Esophagus squamous epithelium (tissue), 5 donors: ENCODE measurements around the gene DLG5. TPM values are rescaled to one million over a fixed set of nuclear protein-coding genes. Genes with fewer than 3 reads are reported as not detected.

Experiments
- DNase-seq: peaks from one replicate; lab custom pipeline; 2025; lab: John Stamatoyannopoulos, UW
- H3K27ac ChIP-seq, 4 donors: fragments of 200-600 bp; sonication (generic); one replicate each; pipeline ENCODE4 v1.5.1; 2016 to 2019; ENCODE audit warnings: mild to moderate bottlenecking in 1 of 4
- H3K27me3 ChIP-seq, 4 donors: fragments of 200-600 bp; sonication (generic); 1 replicate in 3 of 4; 2 replicates in 1 of 4; pipeline versions ENCODE4 v1.5.1 to v1.6.0; 2017 to 2021; ENCODE audit warnings: antibody characterized with exemption in 1 of 4
- H3K36me3 ChIP-seq, 3 donors: fragments of 200-600 bp; sonication (generic); one replicate each; pipeline ENCODE4 v1.5.1; 2016 to 2019
- H3K4me1 ChIP-seq, 3 donors: fragments of 200-600 bp; sonication (generic); one replicate each; pipeline ENCODE4 v1.5.1; 2017 to 2019
- H3K4me3 ChIP-seq, 4 donors: fragments of 200-600 bp; sonication (generic); 1 replicate in 3 of 4; 2 replicates in 1 of 4; pipeline ENCODE4 v1.5.1; 2016 to 2019; ENCODE audit warnings: mild to moderate bottlenecking in 2 of 4, moderate library complexity in 1 of 4
- H3K9me3 ChIP-seq, 3 donors: fragments of 200-600 bp; sonication (generic); one replicate each; pipeline ENCODE4 v1.5.1; 2016 to 2019
- POLR2A ChIP-seq, 4 donors: fragments of 450-650 bp; IDR thresholded peaks; one replicate each; pipeline ENCODE4 v1.6.1; 2017; ENCODE audit warnings: antibody characterized with exemption in 4 of 4, mild to moderate bottlenecking in 4 of 4, moderate library complexity in 3 of 4
- WGBS, 2 donors: methylation state at CpG; one replicate each; pipeline ENCODE4 v1.1.5; 2018; 5-methylcytosine and 5-hydroxymethylcytosine counted together
- intact Hi-C: fragments of 100-400 bp; cut with DNase I; formaldehyde crosslinking; loops from one replicate; pipeline ENCODE4 v1.15.0; 2022
- total RNA-seq, 4 donors: library from RNA; depleted of rRNA; stranded (reverse); fragments of >200 nt; gene quantifications; one replicate each; pipeline ENCODE4 v1.1.0, GENCODE V29; 2016
- TF ChIP-seq, protein P1 (sequence below), 6 experiments: fragments of 450-650 bp in 4 of 6; fragments of 200-600 bp in 2 of 6; sonication (generic) in 2 of 6; IDR thresholded peaks; one replicate each; pipeline ENCODE4 v1.5.1; 2016 to 2019; ENCODE audit warnings: antibody characterized with exemption in 6 of 6, mild to moderate bottlenecking in 4 of 6, moderate library complexity in 4 of 6
- donor health status: DM: yes; HTN: yes; CAD: no.

The DLG5 gene
- total RNA-seq, 4 donors from 2014 or later, result 34.1 to 50.9 (median 41.3) TPM

DNA sequence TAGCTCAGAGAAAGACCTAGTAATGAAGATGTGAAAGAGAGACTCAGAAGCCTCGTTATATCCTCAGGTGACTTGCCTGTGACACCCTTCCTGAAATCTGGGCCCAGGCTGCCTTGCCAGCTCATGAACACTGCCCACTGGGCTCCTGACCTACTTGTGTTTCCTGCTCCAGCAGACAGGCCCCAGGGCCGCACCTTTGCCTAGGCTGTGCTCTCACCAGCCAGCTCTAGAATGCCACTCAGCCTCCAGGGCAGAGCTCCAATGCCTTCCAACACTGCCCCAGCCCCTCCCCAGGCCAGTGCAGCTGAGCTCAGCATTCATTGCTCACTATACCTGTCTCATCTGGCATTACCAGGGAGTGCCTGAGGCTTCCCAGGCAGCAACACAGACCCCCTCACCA, 94.3 kb downstream of the DLG5 start:
- no peak for DNase-seq
- TF ChIP-seq POLR2A (IDR thresholded peaks at IDR 0.05), result no peak
- TF ChIP-seq, protein P1, sequence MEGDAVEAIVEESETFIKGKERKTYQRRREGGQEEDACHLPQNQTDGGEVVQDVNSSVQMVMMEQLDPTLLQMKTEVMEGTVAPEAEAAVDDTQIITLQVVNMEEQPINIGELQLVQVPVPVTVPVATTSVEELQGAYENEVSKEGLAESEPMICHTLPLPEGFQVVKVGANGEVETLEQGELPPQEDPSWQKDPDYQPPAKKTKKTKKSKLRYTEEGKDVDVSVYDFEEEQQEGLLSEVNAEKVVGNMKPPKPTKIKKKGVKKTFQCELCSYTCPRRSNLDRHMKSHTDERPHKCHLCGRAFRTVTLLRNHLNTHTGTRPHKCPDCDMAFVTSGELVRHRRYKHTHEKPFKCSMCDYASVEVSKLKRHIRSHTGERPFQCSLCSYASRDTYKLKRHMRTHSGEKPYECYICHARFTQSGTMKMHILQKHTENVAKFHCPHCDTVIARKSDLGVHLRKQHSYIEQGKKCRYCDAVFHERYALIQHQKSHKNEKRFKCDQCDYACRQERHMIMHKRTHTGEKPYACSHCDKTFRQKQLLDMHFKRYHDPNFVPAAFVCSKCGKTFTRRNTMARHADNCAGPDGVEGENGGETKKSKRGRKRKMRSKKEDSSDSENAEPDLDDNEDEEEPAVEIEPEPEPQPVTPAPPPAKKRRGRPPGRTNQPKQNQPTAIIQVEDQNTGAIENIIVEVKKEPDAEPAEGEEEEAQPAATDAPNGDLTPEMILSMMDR (IDR thresholded peaks at IDR 0.05), result no peak
- no peaks in the 10 kb centered on the region for H3K9me3 ChIP-seq
- H3K4me3 ChIP-seq, result no peak overlapping the region
- H3K27ac ChIP-seq, result peak overlapping the region in 2 of 4 donors; percentile 10 to 16
- WGBS, 2 donors, result 42 to 70% methylated on average over 1 of the region's 2 CpGs
- intact Hi-C loops, result no loop called here
- peaks cover 0 to 26% (median 0%) of the 10 kb centered on the region in 3 donors for H3K4me1 ChIP-seq
- H3K36me3 ChIP-seq, result peaks cover 24 to 90% (median 35%) of the 10 kb centered on the region in 3 donors
- H3K27me3 ChIP-seq, result no peaks in the 10 kb centered on the region

- Histone ChIP-seq H3K27ac (no peak overlapping the region), H3K4me1 (peaks cover 0 to 13% (median 0%) of the 10 kb centered on the region in 3 donors), H3K36me3 (peaks cover 22 to 98% (median 23%) of the 10 kb centered on the region in 3 donors), H3K9me3 (no peaks in the 10 kb centered on the region), H3K27me3 (no peaks in the 10 kb centered on the region), H3K4me3 (no peak overlapping the region)
- intact Hi-C loops, result loop anchor here (5.0 kb wide), 1 partner anchor 193 kb away; no protein-coding TSS in a partner anchor
- DNase-seq, result no peak
- 89 to 93% methylated on average over 5 to 7 of the region's 10 CpGs for WGBS, 2 donors
- TF ChIP-seq, protein P1 (IDR thresholded peaks at IDR 0.05), result no peak
- TF ChIP-seq POLR2A (IDR thresholded peaks at IDR 0.05), result no peak
Measured at GRCh38 chr10:77829356-77829755, 97.2 kb downstream of the DLG5 start.

DNA sequence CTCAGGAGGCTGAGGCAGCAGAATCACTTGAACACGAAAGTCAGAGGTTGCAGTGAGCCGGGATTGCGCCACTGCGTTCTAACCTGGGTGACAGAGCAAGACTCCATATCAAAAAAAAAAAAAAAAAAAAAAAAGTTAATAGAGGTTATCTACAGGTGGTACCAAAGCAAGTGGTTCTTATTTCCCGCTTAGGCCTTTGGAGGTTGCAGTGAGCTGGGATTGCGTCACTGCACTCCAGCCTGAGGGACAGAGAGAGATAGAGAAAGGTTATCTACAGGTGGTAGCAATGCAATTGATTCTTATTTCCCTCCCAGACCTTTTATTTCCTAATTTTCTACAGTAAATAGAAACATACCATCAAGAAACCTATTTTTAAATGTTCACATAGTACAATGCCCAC, 98.2 kb downstream of the DLG5 start:
- Histone ChIP-seq H3K27me3 (no peaks in the 10 kb centered on the region), H3K4me3 (no peak overlapping the region), H3K36me3 (peaks cover 18 to 98% (median 20%) of the 10 kb centered on the region in 3 donors), H3K27ac (no peak overlapping the region), H3K9me3 (no peaks in the 10 kb centered on the region), H3K4me1 (peaks cover 0 to 13% (median 0%) of the 10 kb centered on the region in 3 donors)
- intact Hi-C loops, result loop anchor here (5.0 kb wide), 1 partner anchor 194 kb away; no protein-coding TSS in a partner anchor
- DNase-seq, result no peak
- no peak for TF ChIP-seq POLR2A (IDR thresholded peaks at IDR 0.05)
- TF ChIP-seq, protein P1 (IDR thresholded peaks at IDR 0.05), result no peak
- WGBS, 2 donors, result 89 to 96% methylated on average over 6 of the region's 6 CpGs

DNA sequence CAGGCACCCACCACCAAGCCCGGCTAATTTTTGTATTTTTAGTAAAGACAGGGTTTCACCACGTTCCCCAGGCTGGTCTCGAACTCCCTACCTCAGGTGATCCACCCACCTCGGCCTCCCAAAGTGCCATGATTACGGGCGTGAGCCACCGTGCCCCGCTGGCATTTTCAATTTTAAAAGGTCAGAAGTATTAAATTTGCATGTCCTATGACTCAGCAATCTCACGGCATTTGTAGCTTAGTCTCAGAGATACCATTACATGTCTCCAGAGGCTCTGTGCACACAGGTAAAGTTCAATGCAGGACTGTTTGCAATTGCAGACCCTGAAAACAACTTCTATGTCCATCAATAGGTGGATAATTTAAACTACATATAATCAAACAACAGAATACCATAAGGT, 99.2 kb downstream of the DLG5 start:
- H3K27ac ChIP-seq, result no peak overlapping the region
- H3K4me1 ChIP-seq, result peaks cover 0 to 7% (median 0%) of the 10 kb centered on the region in 3 donors
- intact Hi-C loops, result loop anchor here (5.0 kb wide), 1 partner anchor 195 kb away; no protein-coding TSS in a partner anchor
- TF ChIP-seq, protein P1 (IDR thresholded peaks at IDR 0.05), result no peak
- no peak for TF ChIP-seq POLR2A (IDR thresholded peaks at IDR 0.05)
- no peaks in the 10 kb centered on the region for H3K9me3 ChIP-seq
- H3K4me3 ChIP-seq, result no peak overlapping the region
- no peak for DNase-seq
- no peaks in the 10 kb centered on the region for H3K27me3 ChIP-seq
- peaks cover 15 to 98% (median 18%) of the 10 kb centered on the region in 3 donors for H3K36me3 ChIP-seq
- 74 to 88% methylated on average over 6 to 9 of the region's 9 CpGs for WGBS, 2 donors

DNA sequence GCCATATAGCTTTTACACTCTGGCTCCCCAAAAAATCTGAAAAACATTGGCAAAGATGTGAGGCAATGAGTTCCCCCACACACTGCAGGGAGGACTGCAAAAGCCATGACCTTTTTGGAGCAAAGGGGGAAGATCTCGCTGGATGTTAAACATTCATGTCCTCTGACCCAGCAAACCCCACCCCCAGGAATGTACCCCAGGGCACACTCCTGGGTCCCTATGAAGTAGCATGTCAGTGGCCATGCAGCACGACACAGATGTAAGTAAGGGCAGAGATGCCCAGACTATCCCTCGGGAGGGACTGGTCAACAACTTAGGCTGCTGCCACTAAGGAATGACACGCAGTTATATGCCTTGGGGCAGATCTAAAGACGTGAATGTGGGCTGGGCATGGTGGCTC, 100.6 kb downstream of the DLG5 start:
- Histone ChIP-seq H3K4me1 (no peaks in the 10 kb centered on the region), H3K36me3 (peaks cover 15 to 98% (median 16%) of the 10 kb centered on the region in 3 donors), H3K27ac (no peak overlapping the region), H3K4me3 (no peak overlapping the region), H3K27me3 (no peaks in the 10 kb centered on the region), H3K9me3 (no peaks in the 10 kb centered on the region)
- no peak for DNase-seq
- no peak for TF ChIP-seq POLR2A (IDR thresholded peaks at IDR 0.05)
- TF ChIP-seq, protein P1 (IDR thresholded peaks at IDR 0.05), result no peak
- WGBS, 2 donors, result 73% methylated on average over 4 of the region's 5 CpGs; no CpG with 5 or more reads in 1 of the 2 donors
- intact Hi-C loops, result loop anchor here (5.0 kb wide), 1 partner anchor 196 kb away; no protein-coding TSS in a partner anchor
